Trophoblast cell (in vitro differentiated cells and primary cell): Measurements from ENCODE around the gene AFAP1L1.

Experiments used
- DNase-seq, 2 donors: peaks; one replicate each; pipeline ENCODE4 v3.0.0-alpha.2; 2016
- H2AFZ ChIP-seq: 2 replicates; pipeline ENCODE4 v1.6.1; 2013; ENCODE audit warnings: low read length, moderate library complexity, mild to moderate bottlenecking; ENCODE audit not compliant: insufficient read depth, poor library complexity
- H2AK5ac ChIP-seq: 2 replicates; pipeline ENCODE4 v1.6.1; 2013; ENCODE audit warnings: mild to moderate bottlenecking, low read length
- H2BK120ac ChIP-seq: 2 replicates; pipeline ENCODE4 v1.6.1; 2013; ENCODE audit warnings: low read length, mild to moderate bottlenecking, moderate library complexity; ENCODE audit not compliant: insufficient read depth, poor library complexity
- H2BK12ac ChIP-seq: 2 replicates; pipeline ENCODE4 v1.6.1; 2013; ENCODE audit warnings: mild to moderate bottlenecking, low read length, moderate library complexity
- H2BK5ac ChIP-seq: 2 replicates; pipeline ENCODE4 v1.6.1; 2013; ENCODE audit warnings: low read length, low read depth, moderate library complexity, mild to moderate bottlenecking; ENCODE audit not compliant: poor library complexity
- H3K14ac ChIP-seq: 2 replicates; pipeline ENCODE4 v1.6.1; 2013; ENCODE audit warnings: mild to moderate bottlenecking, low read length
- H3K18ac ChIP-seq: 2 replicates; pipeline ENCODE4 v1.6.1; 2013; ENCODE audit warnings: mild to moderate bottlenecking, low read length
- H3K23ac ChIP-seq: 2 replicates; pipeline ENCODE4 v1.6.1; 2013; ENCODE audit warnings: low read length
- H3K27ac ChIP-seq: 2 replicates; pipeline ENCODE4 v1.5.1; 2013; ENCODE audit warnings: low read depth, mild to moderate bottlenecking, inconsistent platforms, low read length, moderate library complexity
- H3K27me3 ChIP-seq: 2 replicates; pipeline ENCODE4 v1.6.1; 2013; ENCODE audit warnings: inconsistent platforms, mild to moderate bottlenecking, low read length, moderate library complexity; ENCODE audit not compliant: insufficient read depth
- H3K36me3 ChIP-seq, 2 experiments: 1 replicate in 1 of 2; 2 replicates in 1 of 2; pipeline ENCODE4 v1.6.1; 2013; ENCODE audit warnings: low read length in 2 of 2, mild to moderate bottlenecking in 2 of 2, moderate library complexity in 1 of 2; ENCODE audit not compliant: insufficient read depth in 2 of 2, control insufficient read depth in 1 of 2
- H3K4ac ChIP-seq: 2 replicates; pipeline ENCODE4 v1.6.1; 2013; ENCODE audit warnings: low read depth, mild to moderate bottlenecking, low read length, moderate library complexity
- H3K4me1 ChIP-seq, 2 experiments: 1 replicate in 1 of 2; 2 replicates in 1 of 2; pipeline ENCODE4 v1.6.1; 2013; ENCODE audit warnings: low read length in 2 of 2, mild to moderate bottlenecking in 2 of 2, moderate library complexity in 1 of 2; ENCODE audit not compliant: insufficient read depth in 2 of 2, control insufficient read depth in 1 of 2
- H3K4me2 ChIP-seq: 2 replicates; pipeline ENCODE4 v1.6.1; 2013; ENCODE audit warnings: inconsistent platforms, mild to moderate bottlenecking, low read length, moderate library complexity
- H3K4me3 ChIP-seq: 2 replicates; pipeline ENCODE4 v1.5.1; 2013; ENCODE audit warnings: mild to moderate bottlenecking, low read depth, low read length, inconsistent platforms
- H3K79me1 ChIP-seq: one replicate; pipeline ENCODE4 v1.6.1; 2013; ENCODE audit warnings: low read length
- H3K79me2 ChIP-seq: 2 replicates; pipeline ENCODE4 v1.6.1; 2013; ENCODE audit warnings: low read length, mild to moderate bottlenecking; ENCODE audit not compliant: control insufficient read depth, insufficient read depth, poor library complexity
- H3K9ac ChIP-seq: 2 replicates; pipeline ENCODE4 v1.6.1; 2013; ENCODE audit warnings: mild to moderate bottlenecking, low read length
- H3K9me3 ChIP-seq: 2 replicates; pipeline ENCODE4 v1.6.1; 2013; ENCODE audit warnings: low read depth, mild to moderate bottlenecking, control low read depth, inconsistent platforms, low read length; ENCODE audit not compliant: insufficient read depth
- H4K12ac ChIP-seq: 2 replicates; pipeline ENCODE4 v1.6.1; 2013; ENCODE audit warnings: low read depth, mild to moderate bottlenecking, low read length, moderate library complexity
- H4K8ac ChIP-seq: 2 replicates; pipeline ENCODE4 v1.6.1; 2013; ENCODE audit warnings: low read depth, mild to moderate bottlenecking, low read length, moderate library complexity
- H4K91ac ChIP-seq: one replicate; pipeline ENCODE4 v1.6.1; 2013; ENCODE audit warnings: low read depth, mild to moderate bottlenecking, low read length, moderate library complexity
- WGBS: extraction: QIAGEN DNeasy Blood & Tissue Kit; methylation state at CpG from one replicate; pipeline ENCODE4 v1.1.7; 2013; ENCODE audit warnings: missing lambda C conversion rate; ENCODE audit not compliant: insufficient read length, insufficient coverage; ENCODE audit errors: extremely low coverage; 5-methylcytosine and 5-hydroxymethylcytosine counted together

Gene AFAP1L1

DNA sequence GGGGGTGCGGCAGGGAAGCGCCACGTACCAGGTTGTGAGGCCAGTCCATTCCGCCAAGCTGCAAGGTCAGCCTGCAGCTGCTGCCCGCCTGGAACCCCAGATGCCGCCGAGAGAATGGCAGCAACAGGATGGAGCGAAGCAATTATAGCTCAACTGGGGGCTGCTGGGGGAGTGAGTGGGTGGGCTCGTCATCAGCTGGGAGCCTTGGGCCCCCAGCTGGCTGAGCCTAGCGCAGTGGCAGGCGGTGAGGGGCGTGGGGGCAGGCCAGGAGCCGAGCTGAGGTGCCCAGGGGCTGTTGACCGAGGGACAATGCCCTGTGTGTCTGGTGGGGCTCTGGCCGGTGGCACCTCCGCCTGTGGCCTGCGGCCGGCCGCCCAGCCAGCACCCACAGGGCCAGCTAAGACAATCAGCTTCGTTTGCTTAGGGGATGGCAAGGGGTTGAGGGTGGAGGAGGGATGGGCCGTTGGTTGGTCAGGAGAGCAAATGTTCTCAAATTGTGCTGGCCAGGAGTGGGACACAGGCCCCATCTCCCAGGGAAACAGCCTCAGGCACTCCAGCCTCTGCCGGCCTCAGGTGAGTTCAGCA is 107.6 kb downstream of the AFAP1L1 start, which contains the start of gene IL17B:
TSS of gene IL17B (minus strand) at position 116 of the 585 bp plus-strand sequence. CDS start at position 49, 67 bp downstream.
- no peak within 1 kb of the TSS for H3K4me2 ChIP-seq
- peaks cover 14% of the 10 kb centered on the region for H3K79me1 ChIP-seq
- H3K79me2 ChIP-seq = no peaks in the 10 kb centered on the region
- no peak within 1 kb of the TSS for H3K4me3 ChIP-seq
- no peak within 1 kb of the TSS for H3K27ac ChIP-seq
- H3K14ac ChIP-seq = no peak within 1 kb of the TSS
- no peaks in the 10 kb centered on the region for H3K27me3 ChIP-seq
- H3K9me3 ChIP-seq = peaks cover 3% of the 10 kb centered on the region
- no peak for DNase-seq
- H3K4ac ChIP-seq = no peak within 1 kb of the TSS
- peaks cover 19% of the 10 kb centered on the region in 2 experiments for H3K4me1 ChIP-seq
- H3K36me3 ChIP-seq = no peaks in the 10 kb centered on the region
- no peak within 1 kb of the TSS for H2AFZ ChIP-seq
- no peak within 1 kb of the TSS for H3K18ac ChIP-seq
- H3K23ac ChIP-seq = no peak within 1 kb of the TSS
- no CpG with 5 or more reads among the region's 22 CpGs for WGBS
- H2BK5ac ChIP-seq = no peak within 1 kb of the TSS
- H4K12ac ChIP-seq = no peak within 1 kb of the TSS
- H4K91ac ChIP-seq = no peak within 1 kb of the TSS
- no peak within 1 kb of the TSS for H2BK120ac ChIP-seq
- H2AK5ac ChIP-seq = no peak within 1 kb of the TSS
- H3K9ac ChIP-seq = no peak within 1 kb of the TSS
- no peak within 1 kb of the TSS for H4K8ac ChIP-seq
- peak within 1 kb of the TSS; percentile 28 for H2BK12ac ChIP-seq

DNA sequence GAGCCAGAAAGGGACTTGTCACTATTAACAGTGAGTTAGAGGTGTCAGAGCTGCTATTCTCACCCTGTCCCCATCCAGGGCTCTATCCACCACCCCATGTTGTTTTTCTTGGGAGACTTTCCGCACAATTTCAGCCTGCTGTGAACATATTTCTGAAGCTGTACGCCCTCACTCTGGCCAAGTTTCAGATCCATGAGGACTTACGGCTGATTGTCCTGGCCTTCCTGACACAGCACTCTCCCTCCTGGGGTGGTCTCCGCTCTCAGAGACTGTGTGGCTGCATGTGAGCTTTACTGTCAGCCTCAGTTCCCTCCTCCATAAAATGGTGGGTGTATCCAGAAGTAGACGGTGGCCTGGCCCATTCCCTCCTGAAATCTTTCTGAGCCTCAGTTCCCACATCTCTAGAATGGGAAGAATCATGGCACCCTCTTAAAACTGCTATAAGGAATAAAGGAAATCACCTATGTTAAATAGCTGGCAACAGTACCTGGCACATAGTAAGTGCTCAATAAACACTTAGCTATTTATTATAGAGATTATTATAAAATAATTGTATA is 108.2 kb downstream of the AFAP1L1 start:
- Histone ChIP-seq H3K79me1 (peaks cover 14% of the 10 kb centered on the region), H3K14ac (no peak overlapping the region), H2AK5ac (no peak overlapping the region), H3K4me3 (no peak overlapping the region), H3K4ac (no peak overlapping the region), H3K9ac (no peak overlapping the region), H4K91ac (no peak overlapping the region), H2BK120ac (no peak overlapping the region), H3K18ac (no peak overlapping the region), H2AFZ (no peak overlapping the region), H3K4me1 (peaks cover 19% of the 10 kb centered on the region in 2 experiments), H3K27me3 (no peaks in the 10 kb centered on the region), H3K36me3 (no peaks in the 10 kb centered on the region), H3K27ac (no peak overlapping the region), H3K79me2 (no peaks in the 10 kb centered on the region), H4K8ac (no peak overlapping the region), H2BK12ac (peak overlapping the region; percentile 28), H4K12ac (no peak overlapping the region), H3K9me3 (peaks cover 3% of the 10 kb centered on the region), H3K23ac (no peak overlapping the region), H2BK5ac (no peak overlapping the region), H3K4me2 (no peak overlapping the region)
- no CpG with 5 or more reads among the region's 5 CpGs for WGBS
- no peak for DNase-seq

DNA sequence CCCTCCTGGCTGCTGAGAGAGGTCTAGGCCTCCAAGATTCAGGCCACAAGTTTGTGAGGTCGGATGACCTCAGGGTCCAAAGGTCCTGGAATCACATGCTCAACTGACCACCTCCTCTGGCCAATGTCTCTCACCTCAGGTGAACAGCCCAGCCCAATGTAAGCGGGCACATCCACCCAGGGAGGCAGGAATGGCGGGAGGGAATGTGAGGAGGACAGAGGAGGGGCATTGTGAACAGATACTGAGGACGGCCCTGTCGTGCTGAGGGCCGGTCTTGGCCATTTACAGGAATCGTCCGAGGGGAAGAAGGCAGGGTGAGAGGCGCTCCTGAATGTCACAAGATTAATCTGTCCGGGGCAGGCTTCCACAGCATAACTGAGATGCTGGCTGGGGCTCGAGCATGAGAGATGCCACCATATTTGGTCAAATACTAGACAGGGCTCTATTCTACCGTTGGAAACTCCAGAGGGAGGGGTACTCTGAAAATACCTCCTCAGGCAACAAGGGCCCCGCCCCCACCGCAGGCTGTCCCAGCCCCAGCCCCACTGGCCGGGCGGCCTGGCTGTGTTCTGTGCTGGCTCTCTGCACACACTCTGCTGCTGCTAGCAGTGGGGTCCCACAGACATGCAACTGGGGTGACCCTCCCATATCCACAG is 108.9 kb downstream of the AFAP1L1 start:
- WGBS = no CpG with 5 or more reads among the region's 16 CpGs
- H3K79me1 ChIP-seq = peaks cover 14% of the 10 kb centered on the region
- DNase-seq = no peak
- H3K4me1 ChIP-seq = peaks cover 19 to 21% of the 10 kb centered on the region in 2 experiments
- H3K36me3 ChIP-seq = no peaks in the 10 kb centered on the region
- H3K4me3 ChIP-seq = no peak overlapping the region
- H4K8ac ChIP-seq = no peak overlapping the region
- no peak overlapping the region for H3K23ac ChIP-seq
- no peak overlapping the region for H3K9ac ChIP-seq
- peaks cover 3% of the 10 kb centered on the region for H3K9me3 ChIP-seq
- no peaks in the 10 kb centered on the region for H3K79me2 ChIP-seq
- peak overlapping the region; percentile 49 for H2AK5ac ChIP-seq
- H4K91ac ChIP-seq = peak overlapping the region; percentile 46
- H3K18ac ChIP-seq = peak overlapping the region; percentile 12
- no peak overlapping the region for H3K4ac ChIP-seq
- H3K27me3 ChIP-seq = no peaks in the 10 kb centered on the region
- no peak overlapping the region for H2BK5ac ChIP-seq
- H3K4me2 ChIP-seq = no peak overlapping the region
- H3K14ac ChIP-seq = peak overlapping the region; percentile 15
- peak overlapping the region; percentile 12 for H2BK12ac ChIP-seq
- H3K27ac ChIP-seq = no peak overlapping the region
- no peak overlapping the region for H4K12ac ChIP-seq
- H2AFZ ChIP-seq = peak overlapping the region; percentile 15
- H2BK120ac ChIP-seq = peak overlapping the region; percentile 10

DNA sequence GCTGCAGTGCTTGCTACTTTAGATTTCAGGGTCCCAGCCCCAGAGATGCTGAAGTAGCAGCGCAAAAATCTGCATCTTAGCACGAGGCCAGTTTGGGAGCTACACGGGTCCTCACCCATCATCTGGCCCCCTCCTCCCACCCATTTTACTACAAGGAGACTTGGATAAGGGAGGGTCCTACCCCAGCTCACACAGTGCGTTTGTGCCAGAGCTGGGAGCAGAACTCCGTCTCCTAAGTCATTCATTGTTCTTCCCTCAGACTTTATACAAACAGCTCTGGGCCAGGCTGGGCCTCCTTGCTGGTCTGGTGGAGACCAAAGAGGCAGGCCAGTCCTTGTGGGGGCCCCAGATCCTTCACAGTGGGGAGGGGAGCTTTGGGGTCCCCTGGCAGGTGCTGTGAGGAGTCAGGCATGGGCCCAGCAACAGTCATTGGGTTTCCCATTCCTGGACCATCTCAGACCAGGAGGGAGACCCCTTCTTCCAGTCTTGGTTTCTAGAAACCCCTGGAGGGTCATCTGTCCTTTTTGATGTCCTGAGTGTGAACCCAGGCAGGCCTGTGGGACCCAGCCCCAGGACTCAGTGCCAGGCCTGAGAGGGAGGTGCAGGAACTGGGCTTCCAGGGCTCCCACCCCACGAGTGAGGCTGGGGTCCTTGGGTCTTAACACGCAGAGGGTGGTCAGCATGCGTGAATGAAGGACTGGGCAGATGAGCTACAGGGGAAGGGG is 109.8 kb downstream of the AFAP1L1 start:
- H3K9me3 ChIP-seq = peaks cover 3% of the 10 kb centered on the region
- H3K27me3 ChIP-seq = no peaks in the 10 kb centered on the region
- H3K4me2 ChIP-seq = no peak overlapping the region
- no peak overlapping the region for H3K4me3 ChIP-seq
- peak overlapping the region; percentile 66 for H4K8ac ChIP-seq
- H3K14ac ChIP-seq = peak overlapping the region; percentile 46
- H2AFZ ChIP-seq = peak overlapping the region; percentile 65
- H3K23ac ChIP-seq = no peak overlapping the region
- peak overlapping the region; percentile 46 for H4K91ac ChIP-seq
- no peaks in the 10 kb centered on the region for H3K36me3 ChIP-seq
- H3K27ac ChIP-seq = no peak overlapping the region
- peak overlapping the region; percentile 89 for H2BK12ac ChIP-seq
- H2AK5ac ChIP-seq = peak overlapping the region; percentile 61
- H3K9ac ChIP-seq = no peak overlapping the region
- no peaks in the 10 kb centered on the region for H3K79me2 ChIP-seq
- WGBS = no CpG with 5 or more reads among the region's 8 CpGs
- H3K4me1 ChIP-seq = peaks cover 24 to 26% of the 10 kb centered on the region in 2 experiments
- no peak overlapping the region for H4K12ac ChIP-seq
- H2BK120ac ChIP-seq = peak overlapping the region; percentile 44
- H3K79me1 ChIP-seq = peaks cover 16% of the 10 kb centered on the region
- no peak for DNase-seq
- H3K18ac ChIP-seq = peak overlapping the region; percentile 34
- H3K4ac ChIP-seq = no peak overlapping the region
- H2BK5ac ChIP-seq = no peak overlapping the region
